Stimulated activated CD4-positive, alpha-beta T cell treated with anti-CD3 and anti-CD28 coated beads, TNF-alpha, amount 100 ng/mL, for 24 hours (primary cell): ENCODE measurements around the gene TFCP2L1.

ENCODE experiments used
- DNase-seq, 3 experiments: peaks; one replicate each; pipeline ENCODE4 v3.0.0-alpha.2; 2020; ENCODE audit warnings: low read depth in 3 of 3

The TFCP2L1 gene

GRCh38 chr2:121266543-121267106, 18.4 kb downstream of the TFCP2L1 start:
- DNase-seq = no peak

GRCh38 chr2:121263996-121264715, 20.8 kb downstream of the TFCP2L1 start:
- DNase-seq = no peak

- no peak for DNase-seq
Observed at GRCh38 chr2:121260370-121261154, 24.4 kb downstream of the TFCP2L1 start.

- DNase-seq = no peak
Observed at GRCh38 chr2:121258051-121258450, 27.0 kb downstream of the TFCP2L1 start.

GRCh38 chr2:121257480-121257840, 27.5 kb downstream of the TFCP2L1 start:
- no peak for DNase-seq

GRCh38 chr2:121256720-121257479, 28.1 kb downstream of the TFCP2L1 start:
- no peak for DNase-seq

GRCh38 chr2:121255358-121255757, 29.6 kb downstream of the TFCP2L1 start:
- DNase-seq = no peak

- DNase-seq = no peak
Observed at GRCh38 chr2:121254748-121255147, 30.3 kb downstream of the TFCP2L1 start.

- DNase-seq = no peak
Observed at GRCh38 chr2:121253674-121254240, 31.2 kb downstream of the TFCP2L1 start.

- DNase-seq = no peak
Observed at GRCh38 chr2:121253021-121253673, 31.9 kb downstream of the TFCP2L1 start.

- DNase-seq = no peak
Observed at GRCh38 chr2:121251497-121251896, 33.5 kb downstream of the TFCP2L1 start.

- DNase-seq = no peak
Observed at GRCh38 chr2:121248766-121249343, 36.1 kb downstream of the TFCP2L1 start.

- no peak for DNase-seq
Observed at GRCh38 chr2:121247971-121248370, 37.0 kb downstream of the TFCP2L1 start.

- DNase-seq = no peak
Observed at GRCh38 chr2:121247534-121247933, 37.5 kb downstream of the TFCP2L1 start.

- no peak for DNase-seq
Observed at GRCh38 chr2:121246704-121247255, 38.2 kb downstream of the TFCP2L1 start.

- no peak for DNase-seq
Observed at GRCh38 chr2:121245913-121246312, 39.1 kb downstream of the TFCP2L1 start.

GRCh38 chr2:121245120-121245820, 39.7 kb downstream of the TFCP2L1 start:
- DNase-seq = no peak

GRCh38 chr2:121244616-121245015, 40.4 kb downstream of the TFCP2L1 start:
- DNase-seq = no peak

- no peak for DNase-seq
Observed at GRCh38 chr2:121243821-121244460, 41.1 kb downstream of the TFCP2L1 start.
